Activated T-cell treated with anti-CD3 and anti-CD28 coated beads for 4 hours (primary cell): ENCODE results near the gene HBEGF.

ENCODE experiments used
- DNase-seq: peaks from one replicate; pipeline ENCODE4 v3.0.0-alpha.2; 2020

Gene HBEGF

DNA sequence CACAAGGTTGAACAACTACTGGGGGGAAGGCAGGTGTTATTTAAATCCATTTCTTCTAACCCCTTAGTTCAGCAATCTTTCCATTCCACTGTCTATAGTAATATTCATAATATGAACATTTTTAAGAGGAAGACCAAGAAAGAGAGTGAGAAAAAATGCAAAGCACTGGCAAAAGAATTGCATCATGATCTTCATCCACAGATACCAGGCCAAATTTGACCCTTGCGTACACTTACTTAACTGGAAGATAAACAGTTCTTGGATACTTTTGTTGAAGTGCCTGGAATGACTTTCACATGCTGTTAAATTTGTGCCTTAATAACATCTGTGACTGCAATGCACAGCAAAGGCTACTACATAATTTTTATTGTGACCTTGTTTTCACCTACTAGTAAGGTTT is 45.3 kb downstream of the HBEGF start:
- no peak for DNase-seq

DNA sequence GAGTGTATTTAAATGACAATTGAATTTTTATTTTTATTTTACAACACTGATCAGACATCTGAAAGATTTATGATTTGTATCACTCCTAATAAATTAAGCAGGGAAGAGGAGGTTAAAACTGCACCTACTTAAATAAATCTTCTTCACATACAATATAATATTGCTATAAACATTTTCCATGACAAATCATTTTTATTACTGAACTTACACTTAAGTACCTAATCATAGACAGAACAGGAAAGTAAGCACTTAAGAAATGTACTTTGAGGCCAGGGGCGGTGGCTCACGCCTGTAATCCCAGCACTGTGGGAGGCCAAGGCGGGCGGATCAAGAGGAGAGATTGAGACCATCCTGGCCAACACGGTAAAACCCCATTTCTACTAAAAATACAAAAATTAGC is 47.3 kb downstream of the HBEGF start:
- no peak for DNase-seq

DNA sequence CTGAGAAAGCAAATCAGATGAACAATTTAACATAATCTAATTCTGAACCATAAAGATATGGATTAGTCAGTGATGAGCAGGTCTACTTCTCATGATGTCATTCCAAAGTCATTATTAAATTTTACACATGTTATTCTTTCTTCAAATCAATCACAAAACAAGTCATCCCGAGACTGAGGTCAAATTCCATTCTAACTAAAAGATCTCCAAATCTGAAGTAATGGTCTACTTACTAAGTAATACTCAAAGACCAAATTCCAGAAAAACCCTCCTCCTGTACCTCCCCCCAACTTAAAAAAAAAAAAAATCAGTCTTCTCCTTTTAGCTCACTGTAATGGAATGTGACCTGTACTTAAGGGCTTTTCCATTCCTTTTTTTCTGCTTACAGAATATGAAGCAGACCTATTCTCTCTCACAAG is 48.2 kb downstream of the HBEGF start:
- no peak for DNase-seq

DNA sequence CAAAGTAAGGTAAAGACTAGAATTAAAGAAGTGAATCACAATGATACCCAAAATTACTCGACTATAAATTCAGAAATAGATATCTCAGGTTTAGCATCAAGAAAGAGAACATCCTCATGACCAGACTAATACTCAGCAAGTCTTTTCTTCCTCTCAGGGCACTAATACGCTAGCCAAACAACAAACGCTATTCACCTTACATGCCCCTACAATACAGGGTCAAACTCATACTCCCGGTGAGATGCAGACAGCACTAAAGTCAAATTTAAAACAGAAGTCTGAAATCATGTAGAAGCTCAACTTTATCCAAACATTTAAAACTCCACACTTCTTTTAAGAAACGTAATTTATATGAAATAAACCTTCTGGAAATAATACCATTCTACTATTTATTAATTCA is 49.1 kb downstream of the HBEGF start:
- no peak for DNase-seq

DNA sequence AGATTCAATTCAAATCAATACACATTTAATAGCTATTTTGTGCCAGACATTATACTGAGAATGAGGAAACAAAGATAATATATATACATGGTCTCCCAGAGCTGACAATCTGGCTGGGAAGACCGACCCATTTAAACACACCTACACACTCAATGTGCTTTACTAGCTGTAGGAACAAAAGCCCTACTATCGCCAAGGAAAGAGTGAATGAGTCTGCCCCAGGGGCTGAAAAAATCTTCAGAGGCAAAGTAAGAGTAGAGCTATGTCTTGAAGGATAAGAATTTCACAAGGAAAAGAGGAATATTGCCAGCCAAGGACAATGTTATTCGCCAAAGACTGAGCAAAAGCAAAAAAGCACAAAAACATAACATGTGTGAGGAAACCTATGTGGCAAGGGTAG is 50.1 kb downstream of the HBEGF start:
- no peak for DNase-seq

DNA sequence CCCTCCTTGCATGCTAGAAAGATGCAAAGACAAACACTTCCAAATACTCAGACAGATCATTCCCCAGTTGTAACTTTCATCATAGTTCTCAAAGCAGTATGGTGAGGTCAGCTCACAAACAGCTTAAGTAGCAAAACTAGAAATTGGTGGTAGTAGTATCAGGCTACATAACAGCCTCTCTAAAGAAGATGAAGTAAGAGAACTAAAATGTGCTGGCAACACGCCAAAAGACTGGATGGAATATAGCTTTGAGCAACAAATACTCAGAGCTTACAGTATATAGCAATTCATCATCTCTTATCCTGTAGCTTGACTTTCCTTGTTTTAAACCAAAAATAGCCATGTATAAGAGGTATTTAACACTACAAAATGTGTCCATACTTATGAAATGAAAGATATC is 51.0 kb downstream of the HBEGF start:
- no peak for DNase-seq

DNA sequence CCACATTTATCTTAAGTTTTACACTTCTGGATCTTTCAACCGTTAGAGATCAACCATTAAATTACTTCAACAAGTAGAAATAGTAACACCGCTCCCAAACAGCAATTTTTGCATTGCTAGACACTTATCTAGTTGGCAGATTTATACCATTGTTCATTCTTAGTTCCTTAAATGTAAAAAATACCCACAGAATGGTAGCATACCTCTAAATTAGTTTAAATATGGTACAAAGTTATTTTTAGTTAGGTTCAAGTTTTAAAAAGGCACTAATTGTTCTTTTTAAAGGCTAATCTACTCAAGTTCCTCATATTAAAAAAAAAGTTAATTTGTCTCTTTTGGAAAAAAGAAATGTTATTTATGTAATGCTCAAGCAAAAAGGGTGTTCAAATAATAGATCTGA is 51.6 kb downstream of the HBEGF start:
- DNase-seq = no peak

DNA sequence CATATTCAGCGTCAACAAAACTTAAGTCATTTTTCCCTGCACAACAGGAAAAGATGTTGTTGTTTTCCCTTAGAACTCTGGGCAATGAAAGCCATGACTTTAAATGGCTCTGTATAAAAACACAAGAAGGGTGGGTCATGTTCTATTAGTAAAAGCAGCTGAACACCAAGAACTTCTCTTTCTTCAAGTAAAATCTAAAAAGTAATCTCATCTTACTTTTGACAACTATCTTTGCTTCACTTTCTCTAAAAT is 52.6 kb downstream of the HBEGF start:
- DNase-seq = no peak

DNA sequence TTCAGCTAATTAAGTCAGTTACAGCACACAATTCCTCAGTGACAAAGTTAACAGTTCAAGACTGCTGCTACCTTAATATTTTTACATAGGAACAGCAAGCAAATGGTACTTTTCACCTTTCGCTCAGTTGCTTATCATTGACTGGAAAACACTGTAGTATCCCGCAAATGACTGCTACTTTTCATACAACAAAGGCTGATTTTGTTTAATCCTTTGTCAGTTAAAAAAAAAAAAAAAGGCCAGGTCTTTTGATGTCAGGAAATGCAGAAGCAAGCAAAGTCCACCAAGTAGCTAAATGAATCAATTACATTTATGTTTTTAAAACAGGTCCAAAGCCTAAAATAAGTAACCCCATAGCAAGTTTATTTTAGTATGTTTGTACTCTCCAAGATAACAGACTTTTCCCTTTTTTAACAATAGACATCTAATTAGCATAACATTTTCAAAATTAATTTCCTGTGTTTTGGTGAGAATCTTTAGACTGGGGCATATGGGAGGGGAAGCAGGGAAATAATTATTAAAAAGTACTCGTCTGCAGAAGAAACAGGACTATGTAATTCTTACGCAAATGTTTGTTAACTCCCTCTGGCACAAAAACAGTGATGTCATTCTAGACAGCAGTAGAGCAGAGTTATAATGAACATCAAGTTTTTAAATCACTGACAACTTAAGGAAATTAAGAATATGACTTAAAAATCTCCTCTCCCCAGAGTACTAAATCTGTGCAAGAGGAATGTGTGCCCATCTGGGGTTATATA is 53.1 kb downstream of the HBEGF start:
- DNase-seq = no peak

DNA sequence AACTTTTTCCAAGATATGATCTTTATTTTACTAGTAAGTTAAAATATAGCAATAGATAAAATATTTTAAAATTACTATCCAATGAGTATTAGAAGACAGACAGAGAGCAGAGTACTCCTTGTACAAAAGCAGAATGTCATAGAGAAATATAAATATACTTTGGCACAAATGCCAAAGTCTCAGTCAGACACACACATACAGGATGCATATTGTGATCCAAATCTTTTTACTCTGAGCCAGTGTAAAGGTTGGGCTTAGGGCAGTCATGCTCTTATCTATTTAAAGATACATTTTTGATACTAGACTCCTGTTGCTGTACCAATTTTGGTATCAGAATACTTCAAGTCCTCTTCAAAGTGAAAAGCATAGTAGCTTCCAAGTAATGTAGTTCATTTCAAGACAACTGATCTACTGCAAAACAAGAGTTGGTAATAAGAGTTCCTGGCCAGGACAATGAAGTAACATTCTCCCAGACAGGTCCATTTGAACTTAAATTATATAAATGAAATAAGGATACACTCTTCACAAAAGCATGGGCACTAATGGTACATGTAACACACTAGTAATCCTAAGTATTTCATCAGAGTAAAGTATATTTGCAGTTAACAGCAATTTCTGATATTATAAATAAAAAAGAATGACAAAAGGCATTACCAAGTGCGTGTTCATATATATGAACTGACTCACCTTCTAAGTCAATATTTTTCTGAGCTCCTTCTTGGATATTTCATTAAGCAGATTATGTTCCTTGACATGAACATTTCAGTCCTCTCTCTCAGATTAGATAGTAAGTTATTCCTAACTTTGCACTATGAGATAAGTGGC is 54.0 kb downstream of the HBEGF start:
- DNase-seq = no peak

DNA sequence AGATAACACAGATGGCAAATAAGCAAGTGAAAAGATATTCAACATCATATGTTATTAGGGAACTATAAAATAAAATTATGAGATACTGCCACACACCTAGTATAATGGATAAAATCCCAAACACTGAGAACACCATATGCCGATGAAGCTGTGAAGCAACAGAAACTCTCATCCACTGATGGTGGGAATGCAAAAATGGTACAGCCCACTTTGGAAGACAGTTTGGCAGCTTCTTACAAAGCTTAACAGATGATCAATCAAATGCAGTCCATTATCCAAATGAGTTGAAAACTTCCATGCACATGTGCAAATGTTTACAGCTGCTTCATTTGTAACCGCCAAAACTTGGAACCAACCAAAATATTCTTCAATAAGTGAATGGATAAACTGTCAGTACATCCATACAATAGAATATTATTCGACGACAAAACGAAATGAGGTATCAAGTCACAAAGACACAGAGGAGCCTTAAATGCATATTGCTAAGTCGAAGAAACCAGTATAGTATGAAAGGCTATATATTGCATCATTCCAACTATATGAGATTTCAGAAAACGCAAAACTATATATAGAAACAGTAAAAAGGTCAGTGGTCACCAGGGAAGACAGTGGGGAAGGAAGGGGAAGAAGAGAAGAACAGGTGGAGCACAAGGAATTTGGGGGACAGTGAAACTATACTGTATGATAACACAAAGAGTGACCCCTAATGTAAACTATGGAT is 58.4 kb downstream of the HBEGF start:
- no peak for DNase-seq

DNA sequence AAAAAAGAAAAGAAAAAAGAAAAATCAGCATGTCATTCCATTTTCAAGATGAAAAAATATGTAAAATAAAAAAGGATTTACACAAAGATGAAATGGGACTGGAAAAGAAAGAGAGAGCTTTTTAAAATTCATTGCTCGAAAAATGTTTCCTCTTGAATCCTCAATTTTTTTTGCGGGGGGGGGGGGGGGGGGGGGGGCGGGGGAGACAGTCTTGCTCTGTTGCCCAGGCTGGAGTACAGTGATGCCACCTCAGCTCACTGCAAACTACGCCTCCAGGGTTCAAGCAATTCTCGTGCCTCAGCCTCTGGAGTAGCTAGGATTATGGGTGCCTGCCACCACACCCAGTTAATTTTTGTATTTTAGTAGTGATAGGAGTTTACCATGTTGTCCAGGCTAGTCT is 60.0 kb downstream of the HBEGF start:
- DNase-seq = no peak

DNA sequence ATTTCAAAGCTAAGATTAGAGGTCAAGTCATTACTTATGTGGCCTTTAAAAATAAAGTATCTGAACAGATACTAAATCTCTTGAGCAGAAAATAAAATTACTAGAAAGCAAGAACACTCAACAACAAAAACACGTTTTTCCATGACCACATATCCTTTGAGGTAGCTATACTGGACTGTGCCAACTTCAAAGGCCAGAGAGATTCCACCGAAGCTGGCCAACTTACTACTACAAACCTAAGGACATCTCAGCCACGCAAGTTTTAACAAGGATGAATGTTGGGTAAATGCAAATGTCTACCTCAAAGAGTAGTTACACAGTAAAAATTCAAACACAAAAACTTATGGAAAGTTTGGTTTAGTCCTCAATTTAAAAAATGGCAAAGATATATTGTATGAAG is 62.4 kb downstream of the HBEGF start:
- DNase-seq = no peak
